ENCODE measurements around the gene EPHA8.

GRCh38 chr1:22637907-22638445 is 74.7 kb downstream of the EPHA8 start:
- TF ChIP-seq CTCF (IDR thresholded peaks at IDR 0.05; ENCODE audit: low read depth, low read length) = no peak
- TF ChIP-seq POLR2A (IDR thresholded peaks at IDR 0.05; ENCODE audit: extremely low read depth, insufficient read length) = no peak
- TF ChIP-seq MYC (IDR thresholded peaks at IDR 0.05; ENCODE audit: low read depth, low read length) = no peak

Data from NB4 (cell line).